H9 (cell line): ENCODE measurements around the gene IL20RA. TPM values are rescaled to one million over a fixed set of nuclear protein-coding genes. Genes with fewer than 3 reads are reported as not detected.
A peak's percentile ranks its signal among the peaks of the same experiment; 100 is the strongest.
"Not testable (repeated sequence)": the region's sequence is repeated elsewhere in the genome, so short reads cannot be mapped to it uniquely, and the experiment has no call there.

Experiments used
- DNase-seq: peaks from one replicate; pipeline ENCODE4 v3.0.0-alpha.2; 2017
- H2AFZ ChIP-seq: one replicate; pipeline ENCODE4 v1.6.1; 2013; ENCODE audit warnings: mild to moderate bottlenecking, low read length, control low read depth, moderate library complexity
- H2AK5ac ChIP-seq: 2 replicates; pipeline ENCODE4 v1.6.1; 2013; ENCODE audit warnings: low read length, control low read depth, mixed read lengths; ENCODE audit not compliant: insufficient read length
- H2BK120ac ChIP-seq: one replicate; pipeline ENCODE4 v1.6.1; 2013; ENCODE audit warnings: low read depth, mild to moderate bottlenecking, low read length, control low read depth, inconsistent platforms; ENCODE audit not compliant: poor library complexity, severe bottlenecking
- H2BK12ac ChIP-seq: 2 replicates; pipeline ENCODE4 v1.6.1; 2013; ENCODE audit warnings: low read length, control low read depth, mixed read lengths, low read depth; ENCODE audit not compliant: insufficient read length
- H2BK15ac ChIP-seq: 2 replicates; pipeline ENCODE4 v1.6.1; 2013; ENCODE audit warnings: low read depth, low read length, control low read depth
- H2BK20ac ChIP-seq: one replicate; pipeline ENCODE4 v1.6.1; 2013; ENCODE audit warnings: low read depth, mild to moderate bottlenecking, low read length, control low read depth, inconsistent platforms; ENCODE audit not compliant: poor library complexity, severe bottlenecking
- H2BK5ac ChIP-seq: 2 replicates; pipeline ENCODE4 v1.6.1; 2013; ENCODE audit warnings: low read length, control low read depth, mixed read lengths; ENCODE audit not compliant: insufficient read length
- H3K14ac ChIP-seq: 2 replicates; pipeline ENCODE4 v1.6.1; 2013; ENCODE audit warnings: low read length, control low read depth; ENCODE audit not compliant: insufficient read depth
- H3K18ac ChIP-seq: 2 replicates; pipeline ENCODE4 v1.6.1; 2013; ENCODE audit warnings: low read depth, mild to moderate bottlenecking, mixed read lengths, low read length, control low read depth; ENCODE audit not compliant: insufficient read length
- H3K23ac ChIP-seq: 2 replicates; pipeline ENCODE4 v1.6.1; 2013; ENCODE audit warnings: low read length, control low read depth, mixed read lengths, low read depth; ENCODE audit not compliant: insufficient read length
- H3K23me2 ChIP-seq: 2 replicates; pipeline ENCODE4 v1.6.1; 2013; ENCODE audit warnings: low read depth, mild to moderate bottlenecking, mixed read lengths, low read length, control low read depth; ENCODE audit not compliant: insufficient read length, poor library complexity, severe bottlenecking
- H3K27ac ChIP-seq: 2 replicates; pipeline ENCODE4 v1.5.1; 2013; ENCODE audit warnings: low read length, control low read depth, mixed read lengths, low read depth; ENCODE audit not compliant: insufficient read length
- H3K27me3 ChIP-seq: 2 replicates; pipeline ENCODE4 v1.6.1; 2013; ENCODE audit warnings: low read length, control low read depth, inconsistent platforms; ENCODE audit not compliant: insufficient read depth
- H3K4ac ChIP-seq: 2 replicates; pipeline ENCODE4 v1.6.1; 2013; ENCODE audit warnings: low read depth, mild to moderate bottlenecking, control low read depth, inconsistent platforms, low read length, moderate library complexity
- H3K4me1 ChIP-seq: 2 replicates; pipeline ENCODE4 v1.6.1; 2013; ENCODE audit warnings: low read length, control low read depth, inconsistent platforms; ENCODE audit not compliant: insufficient read depth
- H3K4me2 ChIP-seq: 2 replicates; pipeline ENCODE4 v1.6.1; 2013; ENCODE audit warnings: low read length, control low read depth, mixed read lengths; ENCODE audit not compliant: insufficient read length, insufficient read depth
- H3K56ac ChIP-seq: 2 replicates; pipeline ENCODE4 v1.6.1; 2013; ENCODE audit warnings: low read depth, mild to moderate bottlenecking, mixed read lengths, low read length, control low read depth; ENCODE audit not compliant: insufficient read length
- H3K79me1 ChIP-seq: 2 replicates; pipeline ENCODE4 v1.6.1; 2013; ENCODE audit warnings: low read depth, mild to moderate bottlenecking, moderate library complexity, low read length, control low read depth, inconsistent platforms; ENCODE audit not compliant: insufficient read depth, poor library complexity, severe bottlenecking
- H3K79me2 ChIP-seq: 2 replicates; pipeline ENCODE4 v1.6.1; 2013; ENCODE audit warnings: low read length, control low read depth, inconsistent platforms; ENCODE audit not compliant: insufficient read depth
- H3K9ac ChIP-seq: 2 replicates; pipeline ENCODE4 v1.6.1; 2013; ENCODE audit warnings: low read length, control low read depth, mixed read lengths; ENCODE audit not compliant: insufficient read length; ENCODE audit errors: extremely low read depth
- H3K9me3 ChIP-seq: one replicate; pipeline ENCODE4 v1.6.1; 2013; ENCODE audit warnings: low read depth, low read length, inconsistent platforms; ENCODE audit not compliant: control insufficient read depth
- H3T11ph ChIP-seq: one replicate; pipeline ENCODE4 v1.6.1; 2013; ENCODE audit warnings: mild to moderate bottlenecking, low read length, control low read depth, inconsistent platforms
- H4K20me1 ChIP-seq: one replicate; pipeline ENCODE4 v1.6.1; 2013; ENCODE audit not compliant: control insufficient read depth, insufficient read length, insufficient read depth
- H4K5ac ChIP-seq: 2 replicates; pipeline ENCODE4 v1.6.1; 2013; ENCODE audit warnings: low read depth, mild to moderate bottlenecking, mixed read lengths, low read length, control low read depth; ENCODE audit not compliant: insufficient read length
- H4K8ac ChIP-seq: replicated peaks from 2 replicates; pipeline ENCODE4 v1.6.1; 2013; ENCODE audit warnings: low read length, control low read depth, mixed read lengths, low read depth; ENCODE audit not compliant: insufficient read length
- H4K91ac ChIP-seq: 2 replicates; pipeline ENCODE4 v1.6.1; 2013; ENCODE audit warnings: low read depth, mild to moderate bottlenecking, moderate library complexity, mixed read lengths, low read length, control low read depth; ENCODE audit not compliant: insufficient read length
- H3K27ac Mint-ChIP-seq, 3 experiments: 2 replicates in 2 of 3; 3 replicates in 1 of 3; pipeline ENCODE4 v1.8.0; 2020 to 2021; ENCODE audit warnings: mixed read lengths in 3 of 3, mild to moderate bottlenecking in 1 of 3, moderate library complexity in 1 of 3
- H3K27me3 Mint-ChIP-seq: 2 replicates; pipeline ENCODE4 v1.8.0; 2021; ENCODE audit warnings: low read depth, mild to moderate bottlenecking, moderate library complexity, mixed read lengths
- H3K36me3 Mint-ChIP-seq, 3 experiments: 2 replicates in 2 of 3; 3 replicates in 1 of 3; pipeline ENCODE4 v1.8.0; 2020 to 2021; ENCODE audit warnings: low read depth in 3 of 3, mixed read lengths in 3 of 3; ENCODE audit not compliant: insufficient read depth in 1 of 3
- H3K4me1 Mint-ChIP-seq, 2 experiments: 2 replicates each; pipeline ENCODE4 v1.8.0; 2020; ENCODE audit warnings: mixed read lengths in 2 of 2
- H3K4me3 Mint-ChIP-seq, 2 experiments: 2 replicates in 1 of 2; 3 replicates in 1 of 2; pipeline ENCODE4 v1.8.0; 2020 to 2021; ENCODE audit warnings: mild to moderate bottlenecking in 2 of 2, mixed read lengths in 2 of 2, moderate library complexity in 1 of 2
- H3K9me3 Mint-ChIP-seq, 2 experiments: 2 replicates in 1 of 2; 3 replicates in 1 of 2; pipeline ENCODE4 v1.8.0; 2020; ENCODE audit warnings: mild to moderate bottlenecking in 2 of 2, mixed read lengths in 2 of 2, moderate library complexity in 1 of 2
- WGBS: extraction: QIAGEN DNeasy Blood & Tissue Kit; methylation state at CpG from one replicate; pipeline ENCODE4 v1.1.7; 2013; ENCODE audit warnings: missing lambda C conversion rate, low lambda C conversion rate, mixed read lengths; ENCODE audit not compliant: insufficient read length; ENCODE audit errors: extremely low coverage; 5-methylcytosine and 5-hydroxymethylcytosine counted together
- total RNA-seq: library from RNA; stranded (reverse); gene quantifications from 2 replicates; pipeline ENCODE4 v1.2.1, GENCODE V29; 2021
- TF ChIP-seq, protein P1 (sequence below): fragments of 200-600 bp; sonication (generic); conservative IDR thresholded peaks from 3 replicates; pipeline ENCODE4 v1.8.0; 2021; ENCODE audit warnings: antibody characterized with exemption, mild to moderate bottlenecking

IL20RA gene
- total RNA-seq, 1 experiment from 2014 or later = 0.74 TPM

DNA sequence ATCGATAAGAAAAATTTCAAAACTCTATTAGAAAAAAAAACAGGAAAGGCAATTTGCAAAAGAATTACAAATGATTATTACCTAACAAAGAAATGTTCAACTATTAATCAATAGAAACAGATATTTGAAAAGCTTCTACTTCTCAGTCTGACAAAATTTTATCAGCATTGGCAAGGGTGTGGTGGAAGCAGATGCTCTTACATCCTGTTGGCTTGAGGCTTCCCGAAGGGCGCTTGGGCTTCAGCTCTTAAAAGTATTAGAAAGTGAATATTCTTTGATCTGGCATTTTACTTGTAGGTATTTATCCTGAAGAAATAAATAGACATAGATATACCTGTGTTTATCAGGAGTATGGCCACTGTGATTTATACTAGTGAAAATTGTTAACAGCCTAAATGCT lies 84.0 kb downstream of the IL20RA start:
- H3K27ac ChIP-seq = no peak overlapping the region
- no peak overlapping the region for H2BK15ac ChIP-seq
- H3K4ac ChIP-seq = no peak overlapping the region
- H3K23me2 ChIP-seq = no peaks in the 10 kb centered on the region
- Mint-ChIP-seq H3K4me3 (no peak overlapping the region), H3K27me3 (peaks cover 5% of the 10 kb centered on the region), H3K27ac (no peak overlapping the region), H3K36me3 (no peaks in the 10 kb centered on the region), H3K4me1 (peaks cover 44 to 51% of the 10 kb centered on the region in 2 experiments), H3K9me3 (no peaks in the 10 kb centered on the region)
- no peak overlapping the region for H3K9ac ChIP-seq
- H3K79me2 ChIP-seq = no peaks in the 10 kb centered on the region
- no peak overlapping the region for H2BK12ac ChIP-seq
- DNase-seq = no peak
- TF ChIP-seq, protein P1, sequence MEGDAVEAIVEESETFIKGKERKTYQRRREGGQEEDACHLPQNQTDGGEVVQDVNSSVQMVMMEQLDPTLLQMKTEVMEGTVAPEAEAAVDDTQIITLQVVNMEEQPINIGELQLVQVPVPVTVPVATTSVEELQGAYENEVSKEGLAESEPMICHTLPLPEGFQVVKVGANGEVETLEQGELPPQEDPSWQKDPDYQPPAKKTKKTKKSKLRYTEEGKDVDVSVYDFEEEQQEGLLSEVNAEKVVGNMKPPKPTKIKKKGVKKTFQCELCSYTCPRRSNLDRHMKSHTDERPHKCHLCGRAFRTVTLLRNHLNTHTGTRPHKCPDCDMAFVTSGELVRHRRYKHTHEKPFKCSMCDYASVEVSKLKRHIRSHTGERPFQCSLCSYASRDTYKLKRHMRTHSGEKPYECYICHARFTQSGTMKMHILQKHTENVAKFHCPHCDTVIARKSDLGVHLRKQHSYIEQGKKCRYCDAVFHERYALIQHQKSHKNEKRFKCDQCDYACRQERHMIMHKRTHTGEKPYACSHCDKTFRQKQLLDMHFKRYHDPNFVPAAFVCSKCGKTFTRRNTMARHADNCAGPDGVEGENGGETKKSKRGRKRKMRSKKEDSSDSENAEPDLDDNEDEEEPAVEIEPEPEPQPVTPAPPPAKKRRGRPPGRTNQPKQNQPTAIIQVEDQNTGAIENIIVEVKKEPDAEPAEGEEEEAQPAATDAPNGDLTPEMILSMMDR = no peak
- no peak overlapping the region for H3K56ac ChIP-seq
- H3K79me1 ChIP-seq = no peaks in the 10 kb centered on the region
- no peaks in the 10 kb centered on the region for H3K9me3 ChIP-seq
- no peak overlapping the region for H3T11ph ChIP-seq
- no peak overlapping the region for H2AK5ac ChIP-seq
- H3K4me2 ChIP-seq = no peak overlapping the region
- no peak overlapping the region for H2BK5ac ChIP-seq
- WGBS = no CpG with 5 or more reads among the region's 3 CpGs
- H3K27me3 ChIP-seq = no peaks in the 10 kb centered on the region
- no peak overlapping the region for H3K14ac ChIP-seq
- H4K91ac ChIP-seq = no peak overlapping the region
- no peak overlapping the region for H2AFZ ChIP-seq
- H4K5ac ChIP-seq = no peak overlapping the region
- H4K20me1 ChIP-seq = no peaks in the 10 kb centered on the region
- peaks cover 14% of the 10 kb centered on the region for H3K4me1 ChIP-seq
- no peak overlapping the region for H2BK20ac ChIP-seq
- H2BK120ac ChIP-seq = no peak overlapping the region
- H3K18ac ChIP-seq = no peak overlapping the region
- no peak overlapping the region for H3K23ac ChIP-seq
- no peak overlapping the region for H4K8ac ChIP-seq

DNA sequence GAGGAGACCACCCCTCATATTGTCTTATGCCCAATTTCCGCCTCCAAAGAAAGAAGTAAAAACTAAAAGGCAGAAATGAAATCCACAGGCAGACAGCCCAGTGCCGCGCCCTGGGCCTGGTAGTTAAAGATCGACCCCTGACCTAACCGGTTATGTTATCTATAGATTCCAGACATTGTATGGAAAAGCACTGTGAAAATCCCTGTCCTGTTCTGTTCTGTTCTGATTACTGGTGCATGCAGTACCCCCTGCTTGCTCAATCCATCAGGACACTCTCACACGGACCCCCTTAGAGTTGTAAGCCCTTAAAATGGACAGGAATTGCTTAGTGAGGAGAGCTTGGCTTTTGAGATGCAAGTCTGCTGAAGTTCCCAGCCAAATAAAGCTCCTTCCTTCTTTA lies 84.8 kb downstream of the IL20RA start:
- H3T11ph ChIP-seq, H2BK5ac ChIP-seq, H3K56ac ChIP-seq, H3K9me3 ChIP-seq, H3K79me2 ChIP-seq, H3K4me3 Mint-ChIP-seq, H3K18ac ChIP-seq, H4K91ac ChIP-seq, H3K4ac ChIP-seq, H2AFZ ChIP-seq, H3K36me3 Mint-ChIP-seq, H3K27me3 Mint-ChIP-seq, H2BK15ac ChIP-seq, H2AK5ac ChIP-seq, H3K27ac ChIP-seq, H3K14ac ChIP-seq, H4K20me1 ChIP-seq, H3K9me3 Mint-ChIP-seq, H4K8ac ChIP-seq, H3K79me1 ChIP-seq, H3K4me2 ChIP-seq, H3K27me3 ChIP-seq, H2BK120ac ChIP-seq, H3K23me2 ChIP-seq, H2BK20ac ChIP-seq, H2BK12ac ChIP-seq, DNase-seq, H4K5ac ChIP-seq, H3K23ac ChIP-seq, H3K9ac ChIP-seq: not testable (repeated sequence)
- H3K4me1 Mint-ChIP-seq = peaks cover 52 to 57% of the 10 kb centered on the region in 2 experiments
- peak overlapping the region; percentile 58 to 80 (median 73); a peak in 5 of 7 replicates for H3K27ac Mint-ChIP-seq
- peaks cover 16% of the 10 kb centered on the region for H3K4me1 ChIP-seq
- no CpG with 5 or more reads among the region's 6 CpGs for WGBS
